HEK293T (cell line): Measurements from ENCODE around the gene AXDND1.

Experiments used
- CTBP1 ChIP-seq: fragments of 450-650 bp; IDR thresholded peaks from 2 replicates; pipeline ENCODE4 v1.6.1; 2016; ENCODE audit warnings: borderline replicate concordance
- FOXA1 ChIP-seq: fragments of 450-650 bp; IDR thresholded peaks from 2 replicates; pipeline ENCODE4 v1.6.1; 2016; ENCODE audit warnings: mild to moderate bottlenecking
- FOXK2 ChIP-seq: fragments of 450-650 bp; IDR thresholded peaks from 2 replicates; pipeline ENCODE4 v1.6.1; 2016; ENCODE audit warnings: mild to moderate bottlenecking
- FOXM1 ChIP-seq: fragments of 450-650 bp; IDR thresholded peaks from 2 replicates; pipeline ENCODE4 v1.6.1; 2017; ENCODE audit warnings: mild to moderate bottlenecking, borderline replicate concordance
- L3MBTL2 ChIP-seq: fragments of 450-650 bp; conservative IDR thresholded peaks from 2 replicates; pipeline ENCODE4 v1.6.1; 2016; ENCODE audit warnings: mild to moderate bottlenecking
- LEF1 ChIP-seq: fragments of 450-650 bp; IDR thresholded peaks from 2 replicates; pipeline ENCODE4 v1.6.1; 2017; ENCODE audit warnings: mild to moderate bottlenecking, borderline replicate concordance
- NFRKB ChIP-seq: fragments of 450-650 bp; IDR thresholded peaks from 2 replicates; pipeline ENCODE4 v1.6.1; 2016; ENCODE audit warnings: mild to moderate bottlenecking, moderate library complexity
- PKNOX1 ChIP-seq: fragments of 450-650 bp; IDR thresholded peaks from 2 replicates; pipeline ENCODE4 v1.6.1; 2016
- SP1 ChIP-seq: fragments of 450-650 bp; IDR thresholded peaks from 2 replicates; pipeline ENCODE4 v1.6.1; 2017
- SUZ12 ChIP-seq: fragments of 450-650 bp; IDR thresholded peaks from 2 replicates; pipeline ENCODE4 v1.6.1; 2016; ENCODE audit warnings: mild to moderate bottlenecking
- ZNF384 ChIP-seq: fragments of 450-650 bp; IDR thresholded peaks from 2 replicates; pipeline ENCODE4 v1.6.1; 2016

GRCh38 chr1:179558078-179558477 is 192.3 kb downstream of the AXDND1 start:
- TF ChIP-seq L3MBTL2 = no peak
- TF ChIP-seq SUZ12 = no peak
- TF ChIP-seq CTBP1 = no peak
- TF ChIP-seq FOXK2 = no peak
- no peak for TF ChIP-seq SP1
- no peak for TF ChIP-seq LEF1
- TF ChIP-seq FOXA1 = no peak
- no peak for TF ChIP-seq ZNF384
- TF ChIP-seq PKNOX1 = no peak
- TF ChIP-seq FOXM1 = no peak
- no peak for TF ChIP-seq NFRKB
